ENCODE results near the gene CUEDC1. TPM values are rescaled to one million over a fixed set of nuclear protein-coding genes. Genes with fewer than 3 reads are reported as not detected.

Gene CUEDC1
- total and polyA plus RNA-seq, 9 of the 15 experiments (the other 6 are each of a cell fraction or from before 2014, with no cell fraction given), result 0.20 to 4.1 (median 1.6) TPM; not detected in 1

DNA sequence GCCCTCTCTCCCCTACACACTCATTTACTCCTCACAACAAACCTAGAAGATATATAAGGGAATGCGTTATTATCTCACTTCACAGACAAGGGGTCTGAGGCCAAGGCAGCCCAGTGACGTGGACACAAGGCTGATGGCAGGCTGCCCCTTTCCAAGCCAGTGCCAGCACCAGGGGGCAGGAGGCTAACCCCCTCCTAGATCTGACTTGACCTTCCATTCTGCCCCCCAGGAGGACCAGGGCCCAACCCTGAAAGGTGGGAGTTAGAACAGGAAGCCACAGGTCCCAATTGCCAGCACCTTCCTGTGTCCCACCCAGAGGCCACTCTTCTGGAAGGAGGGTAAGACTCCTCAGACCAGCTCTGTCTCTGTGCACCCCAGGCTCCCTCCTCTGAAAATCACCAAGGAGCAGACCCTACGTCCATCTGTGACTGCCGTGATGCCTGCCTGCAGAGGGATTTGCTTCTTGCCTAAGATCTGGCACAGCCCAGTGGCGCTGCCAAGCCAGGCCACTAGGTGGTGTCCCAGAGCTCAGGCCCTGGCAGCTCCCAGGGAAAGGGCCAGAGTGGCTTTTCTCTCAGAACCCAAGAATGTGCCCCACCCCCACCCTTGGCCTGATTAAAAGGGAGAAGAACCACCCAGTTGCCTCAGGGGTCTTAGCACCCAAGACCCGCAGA is 62.9 kb downstream of the CUEDC1 start (continued):
- TF ChIP-seq, protein P1, sequence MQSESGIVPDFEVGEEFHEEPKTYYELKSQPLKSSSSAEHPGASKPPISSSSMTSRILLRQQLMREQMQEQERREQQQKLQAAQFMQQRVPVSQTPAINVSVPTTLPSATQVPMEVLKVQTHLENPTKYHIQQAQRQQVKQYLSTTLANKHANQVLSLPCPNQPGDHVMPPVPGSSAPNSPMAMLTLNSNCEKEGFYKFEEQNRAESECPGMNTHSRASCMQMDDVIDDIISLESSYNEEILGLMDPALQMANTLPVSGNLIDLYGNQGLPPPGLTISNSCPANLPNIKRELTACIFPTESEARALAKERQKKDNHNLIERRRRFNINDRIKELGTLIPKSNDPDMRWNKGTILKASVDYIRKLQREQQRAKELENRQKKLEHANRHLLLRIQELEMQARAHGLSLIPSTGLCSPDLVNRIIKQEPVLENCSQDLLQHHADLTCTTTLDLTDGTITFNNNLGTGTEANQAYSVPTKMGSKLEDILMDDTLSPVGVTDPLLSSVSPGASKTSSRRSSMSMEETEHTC (IDR thresholded peaks at IDR 0.05), result no peak
- TF ChIP-seq YY1 (IDR thresholded peaks at IDR 0.05; ENCODE audit: borderline replicate concordance in 1 of 3, control insufficient read depth in 1 of 3, extremely low read depth in 1 of 3, insufficient read depth in 3 of 3, insufficient read length in 1 of 3, insufficient replicate concordance in 2 of 3, low read depth in 1 of 3, low read length in 2 of 3) (peak in 2 of 3 experiments; percentile 25 to 36), HCFC1 (IDR thresholded peaks at IDR 0.05; ENCODE audit: low read depth, low read length) (peak; percentile 42; the same call in 1 of the 2 replicates), ZNF830 (CRISPR knock-in tag; IDR thresholded peaks at IDR 0.05) (no peak)
- TF ChIP-seq, protein P2, sequence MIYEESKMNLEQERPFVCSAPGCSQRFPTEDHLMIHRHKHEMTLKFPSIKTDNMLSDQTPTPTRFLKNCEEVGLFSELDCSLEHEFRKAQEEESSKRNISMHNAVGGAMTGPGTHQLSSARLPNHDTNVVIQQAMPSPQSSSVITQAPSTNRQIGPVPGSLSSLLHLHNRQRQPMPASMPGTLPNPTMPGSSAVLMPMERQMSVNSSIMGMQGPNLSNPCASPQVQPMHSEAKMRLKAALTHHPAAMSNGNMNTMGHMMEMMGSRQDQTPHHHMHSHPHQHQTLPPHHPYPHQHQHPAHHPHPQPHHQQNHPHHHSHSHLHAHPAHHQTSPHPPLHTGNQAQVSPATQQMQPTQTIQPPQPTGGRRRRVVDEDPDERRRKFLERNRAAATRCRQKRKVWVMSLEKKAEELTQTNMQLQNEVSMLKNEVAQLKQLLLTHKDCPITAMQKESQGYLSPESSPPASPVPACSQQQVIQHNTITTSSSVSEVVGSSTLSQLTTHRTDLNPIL (CRISPR knock-in tag; IDR thresholded peaks at IDR 0.05), result no peak
- TF ChIP-seq, protein P3, sequence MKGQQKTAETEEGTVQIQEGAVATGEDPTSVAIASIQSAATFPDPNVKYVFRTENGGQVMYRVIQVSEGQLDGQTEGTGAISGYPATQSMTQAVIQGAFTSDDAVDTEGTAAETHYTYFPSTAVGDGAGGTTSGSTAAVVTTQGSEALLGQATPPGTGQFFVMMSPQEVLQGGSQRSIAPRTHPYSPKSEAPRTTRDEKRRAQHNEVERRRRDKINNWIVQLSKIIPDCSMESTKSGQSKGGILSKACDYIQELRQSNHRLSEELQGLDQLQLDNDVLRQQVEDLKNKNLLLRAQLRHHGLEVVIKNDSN (CRISPR knock-in tag; IDR thresholded peaks at IDR 0.05), result 0 out of 2 replicates have a peak, but pooled peaks have one; percentile 7
- TF ChIP-seq, protein P4, sequence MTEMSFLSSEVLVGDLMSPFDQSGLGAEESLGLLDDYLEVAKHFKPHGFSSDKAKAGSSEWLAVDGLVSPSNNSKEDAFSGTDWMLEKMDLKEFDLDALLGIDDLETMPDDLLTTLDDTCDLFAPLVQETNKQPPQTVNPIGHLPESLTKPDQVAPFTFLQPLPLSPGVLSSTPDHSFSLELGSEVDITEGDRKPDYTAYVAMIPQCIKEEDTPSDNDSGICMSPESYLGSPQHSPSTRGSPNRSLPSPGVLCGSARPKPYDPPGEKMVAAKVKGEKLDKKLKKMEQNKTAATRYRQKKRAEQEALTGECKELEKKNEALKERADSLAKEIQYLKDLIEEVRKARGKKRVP (CRISPR knock-in tag; IDR thresholded peaks at IDR 0.05), result no peak
